Trophoblast cell (in vitro differentiated cells and primary cell): ENCODE measurements around the gene FBXO33.

ENCODE experiments used
- DNase-seq, 2 donors: peaks; one replicate each; pipeline ENCODE4 v3.0.0-alpha.2; 2016
- H2AFZ ChIP-seq: 2 replicates; pipeline ENCODE4 v1.6.1; 2013; ENCODE audit warnings: low read length, moderate library complexity, mild to moderate bottlenecking; ENCODE audit not compliant: insufficient read depth, poor library complexity
- H2AK5ac ChIP-seq: 2 replicates; pipeline ENCODE4 v1.6.1; 2013; ENCODE audit warnings: mild to moderate bottlenecking, low read length
- H2BK120ac ChIP-seq: 2 replicates; pipeline ENCODE4 v1.6.1; 2013; ENCODE audit warnings: low read length, mild to moderate bottlenecking, moderate library complexity; ENCODE audit not compliant: insufficient read depth, poor library complexity
- H2BK12ac ChIP-seq: 2 replicates; pipeline ENCODE4 v1.6.1; 2013; ENCODE audit warnings: mild to moderate bottlenecking, low read length, moderate library complexity
- H2BK5ac ChIP-seq: 2 replicates; pipeline ENCODE4 v1.6.1; 2013; ENCODE audit warnings: low read length, low read depth, moderate library complexity, mild to moderate bottlenecking; ENCODE audit not compliant: poor library complexity
- H3K14ac ChIP-seq: 2 replicates; pipeline ENCODE4 v1.6.1; 2013; ENCODE audit warnings: mild to moderate bottlenecking, low read length
- H3K18ac ChIP-seq: 2 replicates; pipeline ENCODE4 v1.6.1; 2013; ENCODE audit warnings: mild to moderate bottlenecking, low read length
- H3K23ac ChIP-seq: 2 replicates; pipeline ENCODE4 v1.6.1; 2013; ENCODE audit warnings: low read length
- H3K27ac ChIP-seq: 2 replicates; pipeline ENCODE4 v1.5.1; 2013; ENCODE audit warnings: low read depth, mild to moderate bottlenecking, inconsistent platforms, low read length, moderate library complexity
- H3K27me3 ChIP-seq: 2 replicates; pipeline ENCODE4 v1.6.1; 2013; ENCODE audit warnings: inconsistent platforms, mild to moderate bottlenecking, low read length, moderate library complexity; ENCODE audit not compliant: insufficient read depth
- H3K36me3 ChIP-seq, 2 experiments: 1 replicate in 1 of 2; 2 replicates in 1 of 2; pipeline ENCODE4 v1.6.1; 2013; ENCODE audit warnings: low read length in 2 of 2, mild to moderate bottlenecking in 2 of 2, moderate library complexity in 1 of 2; ENCODE audit not compliant: insufficient read depth in 2 of 2, control insufficient read depth in 1 of 2
- H3K4ac ChIP-seq: 2 replicates; pipeline ENCODE4 v1.6.1; 2013; ENCODE audit warnings: low read depth, mild to moderate bottlenecking, low read length, moderate library complexity
- H3K4me1 ChIP-seq, 2 experiments: 1 replicate in 1 of 2; 2 replicates in 1 of 2; pipeline ENCODE4 v1.6.1; 2013; ENCODE audit warnings: low read length in 2 of 2, mild to moderate bottlenecking in 2 of 2, moderate library complexity in 1 of 2; ENCODE audit not compliant: insufficient read depth in 2 of 2, control insufficient read depth in 1 of 2
- H3K4me2 ChIP-seq: 2 replicates; pipeline ENCODE4 v1.6.1; 2013; ENCODE audit warnings: inconsistent platforms, mild to moderate bottlenecking, low read length, moderate library complexity
- H3K4me3 ChIP-seq: 2 replicates; pipeline ENCODE4 v1.5.1; 2013; ENCODE audit warnings: mild to moderate bottlenecking, low read depth, low read length, inconsistent platforms
- H3K79me1 ChIP-seq: one replicate; pipeline ENCODE4 v1.6.1; 2013; ENCODE audit warnings: low read length
- H3K79me2 ChIP-seq: 2 replicates; pipeline ENCODE4 v1.6.1; 2013; ENCODE audit warnings: low read length, mild to moderate bottlenecking; ENCODE audit not compliant: control insufficient read depth, insufficient read depth, poor library complexity
- H3K9ac ChIP-seq: 2 replicates; pipeline ENCODE4 v1.6.1; 2013; ENCODE audit warnings: mild to moderate bottlenecking, low read length
- H3K9me3 ChIP-seq: 2 replicates; pipeline ENCODE4 v1.6.1; 2013; ENCODE audit warnings: low read depth, mild to moderate bottlenecking, control low read depth, inconsistent platforms, low read length; ENCODE audit not compliant: insufficient read depth
- H4K12ac ChIP-seq: 2 replicates; pipeline ENCODE4 v1.6.1; 2013; ENCODE audit warnings: low read depth, mild to moderate bottlenecking, low read length, moderate library complexity
- H4K8ac ChIP-seq: 2 replicates; pipeline ENCODE4 v1.6.1; 2013; ENCODE audit warnings: low read depth, mild to moderate bottlenecking, low read length, moderate library complexity
- H4K91ac ChIP-seq: one replicate; pipeline ENCODE4 v1.6.1; 2013; ENCODE audit warnings: low read depth, mild to moderate bottlenecking, low read length, moderate library complexity
- WGBS: extraction: QIAGEN DNeasy Blood & Tissue Kit; methylation state at CpG from one replicate; pipeline ENCODE4 v1.1.7; 2013; ENCODE audit warnings: missing lambda C conversion rate; ENCODE audit not compliant: insufficient read length, insufficient coverage; ENCODE audit errors: extremely low coverage; 5-methylcytosine and 5-hydroxymethylcytosine counted together

FBXO33 gene

DNA sequence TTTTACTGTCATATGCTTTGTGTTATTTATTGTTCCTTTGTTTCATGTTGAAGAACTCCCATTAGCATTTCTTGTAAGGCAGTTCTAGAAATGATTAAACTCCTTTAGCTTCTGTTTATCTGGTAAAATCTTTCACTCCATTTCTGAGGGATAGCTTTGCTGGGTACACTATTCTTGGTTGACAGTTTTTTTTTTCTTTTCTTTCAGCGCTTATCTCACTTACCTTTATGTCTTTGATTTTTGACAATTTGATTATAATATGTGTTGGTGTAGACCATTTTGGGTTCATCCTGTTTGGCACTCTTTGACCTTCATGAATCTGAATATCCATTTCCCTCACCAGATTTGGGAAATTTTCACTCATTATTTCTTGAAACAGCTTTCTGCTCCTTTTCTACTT, 16.2 kb downstream of the FBXO33 start:
- Histone ChIP-seq H3K27me3 (no peaks in the 10 kb centered on the region), H4K12ac (no peak overlapping the region), H3K14ac (no peak overlapping the region), H3K79me1 (no peaks in the 10 kb centered on the region), H2BK5ac (no peak overlapping the region), H3K4me3 (no peak overlapping the region), H3K23ac (no peak overlapping the region), H3K9ac (no peak overlapping the region), H3K4me1 (no peaks in the 10 kb centered on the region), H4K8ac (no peak overlapping the region), H3K18ac (no peak overlapping the region), H2BK12ac (no peak overlapping the region), H2AK5ac (no peak overlapping the region), H3K36me3 (peaks cover 0 to 2% of the 10 kb centered on the region in 2 experiments), H3K4ac (no peak overlapping the region), H4K91ac (no peak overlapping the region), H3K79me2 (no peaks in the 10 kb centered on the region), H2BK120ac (no peak overlapping the region), H2AFZ (no peak overlapping the region), H3K9me3 (peaks cover 2% of the 10 kb centered on the region), H3K27ac (no peak overlapping the region), H3K4me2 (no peak overlapping the region)
- WGBS, result no CpG with 5 or more reads among the region's 1 CpG
- DNase-seq, result no peak

DNA sequence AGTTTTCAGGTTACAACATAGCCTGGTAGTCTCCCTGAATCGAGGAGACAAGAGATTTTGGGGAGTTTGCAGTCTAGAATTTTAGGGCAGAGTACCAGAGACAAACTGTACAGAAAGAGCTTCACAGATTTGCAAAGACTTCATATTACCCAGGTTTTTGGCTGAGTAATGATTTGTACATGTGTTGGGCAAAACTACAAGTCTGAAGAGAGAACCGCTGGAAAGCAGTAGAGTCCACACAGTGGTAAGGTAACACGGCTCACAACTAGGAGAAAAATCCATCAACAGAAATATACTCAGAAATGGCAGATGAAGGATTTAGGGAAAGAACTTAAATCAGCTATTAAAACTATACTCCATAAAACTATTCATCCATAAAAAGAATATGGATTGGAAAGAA, 25.7 kb downstream of the FBXO33 start:
- Histone ChIP-seq H2BK120ac (no peak overlapping the region), H3K9me3 (no peaks in the 10 kb centered on the region)
- no CpG with 5 or more reads among the region's 3 CpGs for WGBS

DNA sequence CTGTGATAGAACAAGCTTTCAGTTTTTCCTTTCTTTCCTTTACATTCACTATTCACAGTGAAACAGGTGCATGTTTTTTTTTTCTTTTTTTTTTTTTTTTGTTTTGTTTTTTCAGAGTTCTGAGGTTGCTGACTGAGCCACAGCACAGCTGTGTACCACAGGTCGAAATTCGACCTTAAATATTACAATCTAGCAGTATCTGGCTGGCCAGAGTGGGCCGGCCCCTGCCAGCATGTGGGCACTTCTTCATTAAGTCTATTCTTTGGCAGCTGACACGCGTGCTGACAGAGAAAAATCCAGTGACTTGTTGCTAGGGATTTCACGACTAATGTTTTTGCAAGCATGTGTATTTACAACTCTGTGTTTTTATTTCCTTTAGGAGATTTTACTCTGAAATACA, 33.9 kb downstream of the FBXO33 start:
- no peak overlapping the region for H4K8ac ChIP-seq
- no peak for DNase-seq
- no peaks in the 10 kb centered on the region for H3K79me2 ChIP-seq
- no peak overlapping the region for H3K18ac ChIP-seq
- H2AK5ac ChIP-seq, result no peak overlapping the region
- H4K91ac ChIP-seq, result no peak overlapping the region
- H3K4me3 ChIP-seq, result no peak overlapping the region
- H3K14ac ChIP-seq, result no peak overlapping the region
- H3K4ac ChIP-seq, result no peak overlapping the region
- no CpG with 5 or more reads among the region's 6 CpGs for WGBS
- no peak overlapping the region for H2BK12ac ChIP-seq
- no peak overlapping the region for H3K9ac ChIP-seq
- no peaks in the 10 kb centered on the region for H3K27me3 ChIP-seq
- H3K79me1 ChIP-seq, result no peaks in the 10 kb centered on the region
- no peaks in the 10 kb centered on the region for H3K4me1 ChIP-seq
- peaks cover 2 to 4% of the 10 kb centered on the region in 2 experiments for H3K36me3 ChIP-seq
- H4K12ac ChIP-seq, result no peak overlapping the region
- no peaks in the 10 kb centered on the region for H3K9me3 ChIP-seq
- H2BK120ac ChIP-seq, result no peak overlapping the region
- no peak overlapping the region for H3K23ac ChIP-seq
- H2BK5ac ChIP-seq, result no peak overlapping the region
- no peak overlapping the region for H3K4me2 ChIP-seq
- no peak overlapping the region for H3K27ac ChIP-seq
- H2AFZ ChIP-seq, result no peak overlapping the region

More for the DNA sequence above, 25.7 kb downstream of the FBXO33 start:
- Histone ChIP-seq H2BK12ac (no peak overlapping the region), H3K79me1 (no peaks in the 10 kb centered on the region), H3K4me2 (no peak overlapping the region), H3K4ac (no peak overlapping the region), H3K36me3 (peaks cover 0 to 2% of the 10 kb centered on the region in 2 experiments), H3K27me3 (no peaks in the 10 kb centered on the region), H3K4me3 (no peak overlapping the region), H3K14ac (no peak overlapping the region), H2AFZ (no peak overlapping the region), H3K4me1 (no peaks in the 10 kb centered on the region), H4K91ac (no peak overlapping the region), H3K23ac (no peak overlapping the region), H2BK5ac (no peak overlapping the region), H3K18ac (no peak overlapping the region), H2AK5ac (no peak overlapping the region), H3K9ac (no peak overlapping the region), H3K79me2 (no peaks in the 10 kb centered on the region), H4K8ac (no peak overlapping the region), H3K27ac (no peak overlapping the region), H4K12ac (no peak overlapping the region)
- no peak for DNase-seq

DNA sequence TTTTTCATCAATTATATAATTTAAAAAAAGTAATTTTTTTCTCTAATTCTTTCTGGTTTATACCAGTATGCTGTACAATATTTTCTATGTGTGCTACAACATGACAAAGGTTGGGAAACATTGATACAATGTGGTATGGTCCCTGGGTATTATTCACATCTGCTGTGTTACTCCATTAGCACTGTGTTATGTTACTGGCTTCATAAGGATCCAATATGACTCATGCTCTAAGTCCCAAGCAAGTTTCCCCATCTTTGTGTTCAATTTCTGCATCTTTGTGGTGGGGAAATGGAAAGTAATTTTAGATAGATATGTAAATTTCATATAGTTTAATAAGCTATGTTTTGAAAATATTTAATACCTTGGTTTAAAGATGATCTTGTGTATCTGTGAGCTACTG, 35.8 kb downstream of the FBXO33 start:
- Histone ChIP-seq H3K36me3 (peaks cover 2 to 3% of the 10 kb centered on the region in 2 experiments), H3K4me3 (no peak overlapping the region), H3K27ac (no peak overlapping the region), H3K4ac (no peak overlapping the region), H3K18ac (no peak overlapping the region), H3K14ac (no peak overlapping the region), H3K4me1 (no peaks in the 10 kb centered on the region), H2BK5ac (no peak overlapping the region), H2BK120ac (no peak overlapping the region), H3K9me3 (no peaks in the 10 kb centered on the region), H2BK12ac (no peak overlapping the region), H3K23ac (no peak overlapping the region), H3K79me1 (no peaks in the 10 kb centered on the region), H4K12ac (no peak overlapping the region), H3K79me2 (no peaks in the 10 kb centered on the region), H2AK5ac (no peak overlapping the region), H3K4me2 (no peak overlapping the region), H3K9ac (no peak overlapping the region), H3K27me3 (no peaks in the 10 kb centered on the region), H4K91ac (no peak overlapping the region), H4K8ac (no peak overlapping the region), H2AFZ (no peak overlapping the region)
- no peak for DNase-seq
